NCI-H345 (cell line): ENCODE data around the gene FTSJ1.
"Not testable (repeated sequence)": the region's sequence is repeated elsewhere in the genome, so short reads cannot be mapped to it uniquely, and the experiment has no call there.

Source experiments
- DNase-seq: peaks from one replicate; lab custom pipeline; 2025; lab: John Stamatoyannopoulos, UW

Gene FTSJ1

GRCh38 chrX:48497871-48498270 lies 21.9 kb downstream of the FTSJ1 start:
- DNase-seq = no peak

GRCh38 chrX:48498374-48498809 lies 22.4 kb downstream of the FTSJ1 start:
- DNase-seq = no peak

GRCh38 chrX:48504261-48504660 lies 28.3 kb downstream of the FTSJ1 start:
- no peak for DNase-seq

DNA sequence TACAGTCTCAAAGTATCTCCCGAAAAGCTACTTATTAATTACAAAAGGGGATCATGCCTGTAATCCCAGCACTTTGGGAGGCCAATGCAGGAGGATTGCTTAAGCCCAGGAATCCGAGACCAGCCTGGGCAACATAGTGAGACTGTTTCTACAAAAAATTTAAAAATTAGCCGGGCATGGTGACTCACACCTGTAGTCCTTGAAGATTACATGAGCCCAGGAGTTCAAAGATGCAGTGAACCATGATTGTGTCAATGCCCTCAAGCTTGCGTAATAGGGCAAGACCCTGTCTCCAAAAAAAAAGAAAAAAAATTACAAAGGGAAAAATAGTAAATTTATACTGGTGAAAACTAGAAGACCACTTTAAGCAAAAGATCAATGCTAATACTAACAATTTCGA lies 29.5 kb downstream of the FTSJ1 start:
- no peak for DNase-seq

- no peak for DNase-seq
Observed at GRCh38 chrX:48507246-48507645, 31.2 kb downstream of the FTSJ1 start.

DNA sequence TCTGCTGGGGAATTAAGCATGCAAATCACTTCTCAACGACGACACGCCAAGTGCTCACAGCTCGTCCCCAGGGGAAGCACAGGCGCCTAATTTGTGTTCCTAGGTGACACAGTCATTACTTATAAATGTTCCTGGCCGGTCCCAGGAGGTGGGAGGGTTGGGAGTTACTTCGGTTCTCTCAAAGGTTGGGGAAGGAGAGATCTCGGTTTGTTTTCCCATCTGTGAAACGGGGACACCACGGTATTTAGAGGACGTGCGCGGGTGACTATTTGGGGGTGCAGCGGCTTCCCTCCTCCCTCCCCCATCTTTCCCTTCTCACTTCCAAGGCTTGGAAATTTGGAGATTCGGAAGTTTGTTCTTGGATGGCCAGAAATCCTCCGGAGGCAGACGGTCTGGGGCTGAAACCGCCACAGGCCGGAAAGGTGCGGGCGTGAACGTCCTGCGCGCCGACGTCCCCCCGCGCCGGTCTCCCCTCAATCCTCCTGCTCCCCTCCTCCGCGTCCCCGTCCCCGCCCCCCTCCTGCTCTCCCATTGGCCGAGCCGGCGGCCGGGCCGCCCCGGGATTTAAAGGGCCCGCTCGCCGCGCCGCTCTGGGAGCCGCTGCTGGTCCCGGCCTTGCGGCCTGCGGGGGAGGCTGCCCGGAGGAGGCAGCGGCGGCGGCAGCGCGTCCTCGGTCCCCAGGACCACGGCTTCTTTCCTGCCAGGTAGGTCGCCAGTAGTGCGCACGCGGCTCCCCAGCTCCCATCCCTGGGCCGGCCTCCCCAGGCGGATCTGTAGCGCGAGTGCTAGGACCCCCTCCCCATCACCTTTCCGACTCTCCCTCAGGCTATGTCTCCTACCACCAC lies 32.6 kb downstream of the FTSJ1 start, which contains the start of gene PORCN:
TSS of gene PORCN (plus strand) at position 593 of the 845 bp plus-strand sequence. CDS start 829 bp downstream, outside the sequence.
- peak; percentile 76 for DNase-seq

GRCh38 chrX:48509245-48509590 lies 33.2 kb downstream of the FTSJ1 start:
- no peak for DNase-seq

DNA sequence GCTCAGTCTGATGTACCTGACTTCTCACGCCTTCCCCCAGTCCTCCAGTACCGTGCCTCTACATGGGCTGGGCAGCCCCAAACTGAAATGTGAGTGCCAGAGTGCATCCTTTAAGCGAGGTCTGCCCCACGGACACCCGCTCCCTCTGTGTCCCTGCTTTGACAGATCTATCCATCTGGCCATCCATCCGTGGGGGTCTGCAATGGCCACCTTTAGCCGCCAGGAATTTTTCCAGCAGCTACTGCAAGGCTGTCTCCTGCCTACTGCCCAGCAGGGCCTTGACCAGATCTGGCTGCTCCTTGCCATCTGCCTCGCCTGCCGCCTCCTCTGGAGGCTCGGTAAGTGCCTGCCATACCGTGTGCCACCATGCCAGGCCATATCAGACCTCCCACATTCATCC lies 33.6 kb downstream of the FTSJ1 start:
- DNase-seq = no peak

- DNase-seq = no peak
Observed at GRCh38 chrX:48511560-48511959, 35.6 kb downstream of the FTSJ1 start.

- DNase-seq = no peak
Observed at GRCh38 chrX:48512371-48512935, 36.5 kb downstream of the FTSJ1 start.

GRCh38 chrX:48513670-48514069 lies 37.7 kb downstream of the FTSJ1 start:
- DNase-seq = no peak

GRCh38 chrX:48514126-48514806 lies 38.3 kb downstream of the FTSJ1 start:
- DNase-seq = no peak

- no peak for DNase-seq
Observed at GRCh38 chrX:48514868-48515460, 39.0 kb downstream of the FTSJ1 start.

DNA sequence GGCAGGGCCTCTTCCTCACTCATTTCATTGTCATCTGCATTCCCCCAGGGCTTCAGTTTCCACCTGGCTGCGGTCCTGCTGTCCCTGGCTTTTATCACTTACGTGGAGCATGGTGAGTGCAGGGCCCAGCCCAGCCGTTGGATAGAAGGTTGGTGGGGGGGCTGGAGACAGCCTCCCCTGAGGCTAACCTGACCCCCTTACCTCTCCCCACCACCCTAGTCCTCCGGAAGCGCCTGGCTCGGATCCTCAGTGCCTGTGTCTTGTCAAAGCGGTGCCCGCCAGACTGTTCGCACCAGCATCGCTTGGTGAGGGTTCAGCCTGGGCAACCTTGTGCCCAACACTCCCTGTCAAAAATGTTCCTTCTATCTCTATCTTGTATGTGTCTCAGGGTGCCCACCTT lies 39.8 kb downstream of the FTSJ1 start:
- DNase-seq = no peak

GRCh38 chrX:48516285-48516684 lies 40.3 kb downstream of the FTSJ1 start:
- no peak for DNase-seq

DNA sequence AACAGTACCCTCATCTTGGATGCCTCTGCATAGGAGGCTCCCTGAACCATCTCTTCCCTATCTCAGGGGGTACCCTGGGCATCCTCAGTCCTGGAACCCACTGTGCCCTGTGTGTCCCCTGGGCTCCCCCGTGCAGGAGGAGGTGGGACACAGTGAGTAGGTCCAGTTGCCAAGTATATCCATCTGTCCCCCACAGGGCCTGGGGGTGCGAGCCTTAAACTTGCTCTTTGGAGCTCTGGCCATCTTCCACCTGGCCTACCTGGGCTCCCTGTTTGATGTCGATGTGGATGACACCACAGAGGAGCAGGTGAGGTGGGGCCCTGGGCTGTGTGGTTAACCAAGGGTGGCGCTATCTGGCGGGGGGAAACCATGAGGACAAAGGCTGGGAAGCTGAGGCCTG lies 41.0 kb downstream of the FTSJ1 start:
- no peak for DNase-seq

- not testable (repeated sequence) for DNase-seq
Observed at GRCh38 chrX:48519481-48519880, 43.5 kb downstream of the FTSJ1 start.

DNA sequence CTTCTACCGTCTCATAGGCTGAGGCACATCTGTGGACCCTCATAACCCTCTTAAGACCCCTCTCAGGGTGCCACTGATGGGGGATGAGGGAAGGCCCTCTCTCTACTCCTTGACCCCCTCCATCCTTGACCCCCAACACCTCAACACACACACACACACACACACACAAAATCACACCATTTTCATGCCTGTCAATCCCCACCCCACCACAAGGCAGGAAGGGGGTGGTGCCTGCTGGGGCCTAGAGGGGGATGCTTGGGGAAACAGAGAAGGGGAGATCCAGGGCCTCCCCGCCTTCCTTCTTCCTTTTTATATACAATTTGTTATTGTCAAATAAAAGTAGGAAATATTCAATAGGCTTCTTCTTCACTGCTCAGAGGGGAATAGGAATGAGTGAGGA lies 44.5 kb downstream of the FTSJ1 start:
- DNase-seq = no peak

DNA sequence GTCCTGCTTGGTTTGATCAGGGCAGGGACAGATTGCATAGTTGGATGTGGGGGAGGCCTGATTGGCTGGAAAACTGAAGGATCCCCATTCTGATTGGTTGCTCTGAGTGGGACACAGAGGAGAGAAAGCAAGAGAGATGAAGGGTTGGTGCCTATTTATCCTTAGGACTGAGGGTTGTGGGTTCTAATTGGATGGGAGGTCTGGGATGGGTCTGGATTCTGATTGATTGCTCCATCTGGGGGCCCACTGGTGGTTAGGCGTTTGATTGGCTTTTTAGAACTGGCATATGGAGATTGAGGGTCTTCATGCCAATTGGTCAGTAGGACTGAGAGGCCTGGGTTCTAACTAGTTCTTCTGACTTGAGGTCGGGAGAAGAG lies 45.0 kb downstream of the FTSJ1 start:
- peak; percentile 32 for DNase-seq

GRCh38 chrX:48521353-48522243 lies 45.6 kb downstream of the FTSJ1 start, which contains the start of gene EBP:
EBP (plus strand) TSS chrX:48521808; CDS start chrX:48523772, 1,964 bp downstream.
- DNase-seq = peak; percentile 97

- no peak for DNase-seq
Observed at GRCh38 chrX:48522291-48522690, 46.3 kb downstream of the FTSJ1 start.

DNA sequence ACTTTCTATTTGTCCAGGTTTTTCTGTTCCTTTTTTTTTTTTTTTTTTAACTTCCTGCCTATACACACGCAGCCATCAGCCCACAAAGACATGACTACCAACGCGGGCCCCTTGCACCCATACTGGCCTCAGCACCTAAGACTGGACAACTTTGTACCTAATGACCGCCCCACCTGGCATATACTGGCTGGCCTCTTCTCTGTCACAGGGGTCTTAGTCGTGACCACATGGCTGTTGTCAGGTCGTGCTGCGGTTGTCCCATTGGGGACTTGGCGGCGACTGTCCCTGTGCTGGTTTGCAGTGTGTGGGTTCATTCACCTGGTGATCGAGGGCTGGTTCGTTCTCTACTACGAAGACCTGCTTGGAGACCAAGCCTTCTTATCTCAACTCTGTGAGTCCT lies 47.7 kb downstream of the FTSJ1 start:
- no peak for DNase-seq
